ENCODE results near the gene SAPCD1.

DNA sequence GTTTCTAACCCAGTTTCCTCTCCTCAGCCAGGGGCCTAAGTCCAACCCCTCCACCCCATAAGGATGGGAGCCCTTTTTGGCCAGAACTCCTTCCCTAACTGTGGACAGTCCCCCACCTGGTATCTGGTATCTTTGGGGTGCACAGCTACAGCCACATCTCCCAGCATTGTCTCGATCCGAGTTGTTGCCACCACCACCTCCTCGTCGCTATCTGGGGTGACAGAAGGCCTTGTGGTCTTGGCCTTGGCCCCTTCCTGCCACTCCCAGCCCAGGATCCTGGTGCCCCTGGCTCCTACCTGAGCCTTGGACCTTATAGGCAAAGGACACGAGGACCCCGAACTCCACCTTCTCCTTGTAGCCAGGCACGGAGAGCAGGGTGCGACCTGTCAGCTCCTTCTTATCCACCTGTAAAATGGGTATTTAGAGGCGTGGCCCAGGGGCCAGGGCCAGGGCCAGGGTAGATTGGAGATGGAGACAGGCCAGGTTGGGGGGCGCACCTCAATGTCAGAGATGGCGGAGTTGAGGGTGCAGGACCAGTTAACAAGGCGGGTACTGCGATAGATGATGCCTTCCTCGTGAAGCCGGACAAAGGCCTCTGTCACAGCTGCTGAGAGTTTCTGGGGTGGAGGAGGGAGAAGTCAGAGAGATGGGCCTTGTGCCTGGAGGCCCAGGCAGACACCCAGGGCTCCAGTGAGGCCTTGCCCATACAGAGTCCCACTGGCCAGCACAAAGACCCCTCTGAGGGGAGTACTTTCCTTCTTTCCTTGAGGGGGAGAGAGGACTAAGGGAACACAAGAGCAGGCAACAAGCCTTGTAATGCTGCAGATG lies 21.9 kb downstream of the SAPCD1 start:
- TF ChIP-seq POLR2A (IDR thresholded peaks at IDR 0.05; ENCODE audit: low read depth, low read length) (no peak; the same call in 1 of the 2 replicates), EP300 (IDR thresholded peaks at IDR 0.05; ENCODE audit: borderline replicate concordance in 1 of 2, control insufficient read depth in 1 of 2, low read depth in 2 of 2, low read length in 2 of 2) (no peak), KDM1A (IDR thresholded peaks at IDR 0.05; ENCODE audit: borderline replicate concordance) (no peak), CTCF (IDR thresholded peaks at IDR 0.05 in 2 of 3, conservative IDR thresholded peaks at IDR 0.05 in 1 of 3; ENCODE audit: control insufficient read depth in 2 of 3, extremely low read depth in 1 of 3, insufficient read depth in 1 of 3, low read depth in 3 of 3, low read length in 3 of 3) (no peak), JUNB (IDR thresholded peaks at IDR 0.05) (no peak), POLR2AphosphoS5 (IDR thresholded peaks at IDR 0.05; ENCODE audit: low read length) (no peak), DPF2 (IDR thresholded peaks at IDR 0.05) (no peak), NFIC (IDR thresholded peaks at IDR 0.05; ENCODE audit: low read depth, low read length) (no peak), CHD2 (IDR thresholded peaks at IDR 0.05; ENCODE audit: borderline replicate concordance, low read depth, low read length) (no peak), HDAC2 (IDR thresholded peaks at IDR 0.05) (no peak)
- TF ChIP-seq, protein P1, sequence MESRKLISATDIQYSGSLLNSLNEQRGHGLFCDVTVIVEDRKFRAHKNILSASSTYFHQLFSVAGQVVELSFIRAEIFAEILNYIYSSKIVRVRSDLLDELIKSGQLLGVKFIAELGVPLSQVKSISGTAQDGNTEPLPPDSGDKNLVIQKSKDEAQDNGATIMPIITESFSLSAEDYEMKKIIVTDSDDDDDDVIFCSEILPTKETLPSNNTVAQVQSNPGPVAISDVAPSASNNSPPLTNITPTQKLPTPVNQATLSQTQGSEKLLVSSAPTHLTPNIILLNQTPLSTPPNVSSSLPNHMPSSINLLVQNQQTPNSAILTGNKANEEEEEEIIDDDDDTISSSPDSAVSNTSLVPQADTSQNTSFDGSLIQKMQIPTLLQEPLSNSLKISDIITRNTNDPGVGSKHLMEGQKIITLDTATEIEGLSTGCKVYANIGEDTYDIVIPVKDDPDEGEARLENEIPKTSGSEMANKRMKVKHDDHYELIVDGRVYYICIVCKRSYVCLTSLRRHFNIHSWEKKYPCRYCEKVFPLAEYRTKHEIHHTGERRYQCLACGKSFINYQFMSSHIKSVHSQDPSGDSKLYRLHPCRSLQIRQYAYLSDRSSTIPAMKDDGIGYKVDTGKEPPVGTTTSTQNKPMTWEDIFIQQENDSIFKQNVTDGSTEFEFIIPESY (IDR thresholded peaks at IDR 0.05) = no peak
- TF ChIP-seq, protein P2, sequence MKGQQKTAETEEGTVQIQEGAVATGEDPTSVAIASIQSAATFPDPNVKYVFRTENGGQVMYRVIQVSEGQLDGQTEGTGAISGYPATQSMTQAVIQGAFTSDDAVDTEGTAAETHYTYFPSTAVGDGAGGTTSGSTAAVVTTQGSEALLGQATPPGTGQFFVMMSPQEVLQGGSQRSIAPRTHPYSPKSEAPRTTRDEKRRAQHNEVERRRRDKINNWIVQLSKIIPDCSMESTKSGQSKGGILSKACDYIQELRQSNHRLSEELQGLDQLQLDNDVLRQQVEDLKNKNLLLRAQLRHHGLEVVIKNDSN (IDR thresholded peaks at IDR 0.05; ENCODE audit: borderline replicate concordance, extremely low read length, insufficient read depth, low read depth, low read length) = no peak

Data from GM12878 (cell line).